Islet of Langerhans (tissue), 1 donor: ENCODE results near the gene GABRG3.

Source experiments
- FAIRE-seq: peaks from one replicate; lab custom pipeline; 2011; peaks lifted over from hg19 to GRCh38; lab: Jason Lieb, UNC

Gene GABRG3

DNA sequence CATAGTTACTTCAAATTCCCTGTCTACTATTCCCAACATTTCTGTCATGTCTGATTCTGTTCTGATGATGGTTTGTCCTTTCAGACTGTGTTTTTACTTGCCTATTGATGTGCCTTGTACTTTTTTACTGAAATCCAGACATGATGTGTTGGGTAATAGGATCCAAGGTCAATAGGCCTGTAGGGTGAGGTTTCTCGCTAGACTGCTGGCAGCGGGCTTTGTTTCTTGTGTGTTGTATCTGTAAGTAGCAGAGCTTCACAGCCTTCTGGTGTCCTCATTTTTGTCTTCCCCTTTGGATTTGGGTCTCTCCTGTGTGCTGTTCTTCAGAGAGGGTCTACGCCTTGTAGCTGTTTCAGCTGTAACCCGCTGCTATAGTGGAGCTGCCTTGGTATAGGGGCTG is 140.3 kb downstream of the GABRG3 start:
- FAIRE-seq, result no peak

DNA sequence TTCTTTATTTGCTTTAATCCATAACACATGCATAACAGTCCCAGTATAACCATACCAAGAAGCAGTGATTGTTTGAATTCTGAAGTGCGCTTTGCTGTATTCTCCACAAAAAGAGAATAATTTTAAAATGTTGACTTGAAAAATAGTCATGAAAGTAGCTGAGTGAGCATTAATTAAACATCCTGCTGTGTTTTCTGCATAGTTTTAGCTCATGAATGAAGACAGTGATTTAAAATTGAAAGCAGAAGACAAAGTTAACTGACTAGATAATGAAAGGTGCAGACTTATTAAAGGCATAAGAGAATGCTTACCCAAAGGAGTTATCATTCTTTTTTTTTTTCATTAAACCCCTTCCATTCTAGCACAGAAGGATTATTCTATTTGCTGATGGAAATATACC is 143.5 kb downstream of the GABRG3 start:
- no peak for FAIRE-seq

DNA sequence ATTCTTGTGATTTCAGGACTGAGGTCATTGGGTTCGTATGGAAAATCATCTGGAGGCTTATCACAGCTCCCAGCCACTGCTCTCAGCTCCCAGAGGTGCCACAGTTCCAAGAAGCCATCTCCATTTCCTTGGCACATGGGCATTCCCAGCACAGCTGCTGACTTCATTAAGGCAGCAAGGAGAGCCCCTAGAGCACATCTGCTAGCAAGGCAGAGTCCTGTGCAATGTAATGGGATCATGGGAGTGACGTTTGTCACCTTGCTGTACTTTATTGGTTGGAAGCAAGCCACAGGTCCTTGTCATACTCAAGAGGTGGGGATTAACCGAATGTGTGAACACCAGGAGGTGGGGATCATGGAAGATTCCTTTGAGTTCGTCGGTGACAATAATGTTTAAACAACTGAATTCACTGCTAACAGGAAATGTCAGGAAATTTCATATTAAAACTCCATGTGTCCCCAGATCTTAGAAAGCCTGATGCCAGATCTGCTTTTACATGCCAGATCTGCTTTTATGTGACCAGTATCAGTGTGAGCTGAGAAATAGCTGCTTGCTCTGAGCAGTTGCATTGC is 148.8 kb downstream of the GABRG3 start:
- FAIRE-seq, result no peak

DNA sequence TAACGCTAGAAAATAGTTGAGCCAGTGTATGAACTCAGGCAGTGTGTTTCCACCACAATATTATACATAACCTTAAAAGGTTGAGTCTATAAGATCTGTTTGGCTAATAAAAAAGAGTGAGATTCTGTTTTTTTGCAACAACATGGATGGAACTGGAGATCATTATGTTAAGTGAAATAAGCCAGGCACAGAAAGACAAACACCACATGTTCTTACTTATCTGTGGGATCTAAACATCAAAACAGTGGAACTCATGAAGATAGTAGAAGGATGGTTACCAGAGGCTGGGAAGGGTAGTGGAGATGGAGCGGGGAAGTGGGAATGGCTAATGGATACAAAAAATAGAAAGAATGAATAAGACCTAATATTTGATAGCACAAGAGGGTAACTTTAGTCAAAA is 150.7 kb downstream of the GABRG3 start:
- no peak for FAIRE-seq

DNA sequence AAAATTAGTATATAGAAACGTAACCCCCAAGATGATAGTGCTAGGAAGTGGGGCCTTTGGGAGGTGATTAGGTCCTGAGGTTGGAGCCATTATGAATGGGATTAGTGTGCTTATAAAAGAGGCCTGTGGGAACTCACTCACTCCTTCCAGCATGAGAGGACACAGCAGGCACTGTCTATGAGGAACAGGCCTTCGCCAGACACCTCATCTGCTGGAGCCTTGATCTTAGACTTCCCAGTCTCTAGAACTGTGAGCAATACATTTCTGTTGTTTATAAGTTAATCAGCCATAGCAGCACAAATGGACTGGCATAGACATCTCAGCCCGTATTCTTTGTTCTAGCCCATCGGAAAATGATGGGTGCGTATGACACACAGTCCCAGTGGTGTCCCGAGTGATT is 152.3 kb downstream of the GABRG3 start:
- FAIRE-seq, result no peak

DNA sequence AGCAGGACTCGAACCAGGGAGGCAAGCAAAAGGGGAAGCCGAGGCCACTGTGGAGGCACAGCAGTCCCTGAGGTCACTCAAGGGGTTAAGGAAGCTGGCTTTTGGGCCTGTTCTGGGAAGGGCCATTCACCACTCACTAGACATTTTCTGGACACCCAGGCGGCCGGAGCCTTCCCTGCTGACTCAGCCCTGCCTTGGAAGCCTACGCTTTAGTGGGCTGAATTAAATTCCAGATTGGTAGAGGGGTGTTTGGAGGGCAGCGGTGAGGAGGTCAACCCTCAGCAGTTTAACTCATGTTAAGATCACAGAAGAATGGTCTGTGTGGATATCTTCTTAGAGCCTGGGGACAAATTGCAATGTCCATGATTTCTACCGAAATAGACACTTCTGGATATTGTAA is 152.8 kb downstream of the GABRG3 start:
- no peak for FAIRE-seq

DNA sequence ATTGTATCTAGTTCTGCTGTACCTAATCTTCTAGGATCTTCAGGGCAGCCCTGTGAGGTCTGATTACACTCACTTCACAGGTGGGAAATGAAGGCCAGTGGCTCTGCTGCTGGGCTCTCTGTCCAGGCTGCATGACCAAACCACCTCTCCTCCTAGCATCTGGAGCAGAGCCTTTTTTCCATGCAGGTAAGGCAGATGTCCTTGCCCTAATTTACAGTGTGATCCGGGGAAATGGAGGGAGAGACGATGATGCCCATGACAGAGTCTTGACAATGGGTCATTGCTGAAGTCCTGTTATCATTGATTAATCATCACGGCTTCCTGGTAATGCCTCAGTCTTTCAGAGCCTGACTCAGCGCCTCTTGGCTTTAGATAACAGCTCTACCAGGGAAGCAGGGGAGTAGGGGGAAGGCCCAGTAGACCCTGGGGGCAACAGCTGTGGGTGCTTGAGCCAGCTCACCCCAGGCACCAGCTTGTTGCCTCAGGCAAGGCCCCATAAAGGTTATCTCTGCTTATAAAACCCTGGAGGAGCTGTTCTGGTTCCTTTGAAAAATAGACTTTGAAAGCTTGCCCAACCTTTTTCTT is 153.4 kb downstream of the GABRG3 start:
- FAIRE-seq, result no peak

DNA sequence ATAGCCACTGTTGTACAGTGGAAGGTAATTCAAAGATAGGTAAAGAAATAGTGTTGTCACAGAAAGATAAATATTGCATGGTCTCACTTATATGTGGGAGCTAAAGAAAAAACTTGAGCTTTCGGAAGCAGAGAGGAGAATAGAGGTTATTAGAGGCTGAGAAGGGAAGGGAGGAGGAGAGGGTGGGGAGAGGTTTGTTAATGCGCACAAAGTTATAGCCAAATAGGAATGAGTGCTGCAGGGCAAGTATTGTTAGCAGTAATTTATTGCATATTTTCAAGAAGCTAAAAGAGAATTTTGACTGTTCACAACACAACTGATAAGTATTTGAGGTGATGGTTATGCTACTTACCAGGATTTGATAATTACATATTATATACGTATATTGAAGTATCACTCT is 154.2 kb downstream of the GABRG3 start:
- no peak for FAIRE-seq

DNA sequence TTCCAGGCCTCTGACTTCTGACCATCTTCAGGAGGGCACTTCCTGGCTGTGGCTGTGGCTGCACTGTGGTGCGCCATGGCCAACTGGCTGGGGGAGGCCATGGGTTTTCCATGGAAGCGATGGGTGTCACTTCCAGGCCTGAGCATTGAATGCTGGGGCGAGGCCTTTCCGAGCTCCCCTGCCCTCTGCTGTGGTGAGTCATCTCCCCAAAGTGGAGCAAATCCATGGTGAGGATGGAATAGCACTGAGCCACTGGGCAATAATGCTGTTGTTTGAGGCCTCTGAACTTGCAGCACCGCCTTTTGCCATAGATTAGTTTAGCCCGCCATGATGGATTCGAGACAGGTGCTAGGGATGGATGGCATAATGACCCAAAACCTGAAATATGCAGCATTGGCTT is 155.5 kb downstream of the GABRG3 start:
- FAIRE-seq, result no peak

DNA sequence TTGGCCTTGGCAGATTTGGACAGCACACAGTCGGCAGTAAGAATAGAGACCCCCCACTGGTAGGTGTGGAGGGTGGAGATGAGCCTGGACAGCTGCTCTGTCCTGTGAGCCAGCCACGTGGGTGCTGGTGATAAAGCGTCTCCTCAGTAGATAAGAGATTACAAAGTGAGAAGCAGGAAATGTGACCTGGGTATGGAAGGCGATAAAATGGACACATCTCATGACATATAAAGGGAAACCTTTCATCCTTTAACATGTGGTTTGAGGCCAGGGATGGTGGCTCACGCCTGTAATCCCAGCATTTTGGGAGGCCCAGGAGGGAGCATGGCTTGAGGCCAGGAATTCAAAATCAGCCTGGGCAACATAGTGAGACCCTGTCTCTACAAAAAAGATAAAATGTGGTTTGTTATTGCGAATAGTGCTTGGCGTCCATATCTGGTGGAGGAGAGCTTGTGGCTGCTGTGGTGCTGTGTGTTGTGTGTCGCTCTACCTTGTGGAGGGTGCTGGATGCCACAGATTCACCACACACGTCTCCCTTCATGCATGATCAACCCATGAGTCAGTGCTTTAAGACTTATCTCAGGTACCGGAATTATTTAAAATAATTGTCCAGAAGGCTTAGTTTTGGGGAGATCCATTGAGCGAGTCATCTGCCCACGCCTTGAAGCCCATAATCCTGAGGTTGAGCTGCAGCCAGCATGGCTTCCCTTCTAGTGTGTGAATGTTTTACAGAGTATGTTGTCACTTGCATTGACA is 157.0 kb downstream of the GABRG3 start:
- FAIRE-seq, result no peak

DNA sequence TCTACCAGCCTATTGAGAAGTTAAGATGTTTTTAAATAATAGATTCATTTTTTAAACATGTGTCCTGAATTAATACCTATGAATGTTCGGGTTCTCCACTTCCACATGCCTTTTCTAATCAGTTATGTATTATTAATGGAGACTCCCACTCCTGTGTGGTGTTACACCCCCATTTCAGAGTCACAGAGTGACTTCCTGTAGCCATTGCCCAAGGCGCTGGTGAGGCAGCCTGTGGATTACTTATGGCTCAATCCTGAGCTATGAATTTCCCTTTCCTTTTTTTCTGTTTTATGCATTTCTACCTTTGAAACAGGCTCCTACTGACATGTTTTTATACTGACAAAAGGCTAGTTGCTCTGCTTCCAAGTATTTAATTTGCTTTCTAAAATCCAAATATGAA is 162.3 kb downstream of the GABRG3 start:
- no peak for FAIRE-seq

DNA sequence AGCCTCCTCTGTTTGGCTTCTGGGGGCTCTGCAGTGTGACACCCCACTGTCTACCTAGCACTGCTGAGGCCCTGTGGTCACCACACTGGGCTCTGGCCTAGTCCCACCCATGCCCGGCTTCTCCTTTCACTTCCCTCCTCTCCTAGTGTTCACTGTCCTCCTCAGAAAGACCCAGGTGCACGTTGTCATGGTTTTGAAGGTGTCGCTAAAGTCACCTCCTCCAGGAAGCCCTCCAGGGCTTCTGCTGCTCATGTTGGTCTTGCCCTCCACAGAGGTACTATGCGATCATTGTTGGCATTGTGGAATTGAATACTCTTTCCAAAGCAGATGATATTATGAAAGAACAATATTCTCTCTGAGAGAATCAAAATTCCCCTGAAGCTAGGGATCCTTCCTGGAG is 163.5 kb downstream of the GABRG3 start:
- no peak for FAIRE-seq

DNA sequence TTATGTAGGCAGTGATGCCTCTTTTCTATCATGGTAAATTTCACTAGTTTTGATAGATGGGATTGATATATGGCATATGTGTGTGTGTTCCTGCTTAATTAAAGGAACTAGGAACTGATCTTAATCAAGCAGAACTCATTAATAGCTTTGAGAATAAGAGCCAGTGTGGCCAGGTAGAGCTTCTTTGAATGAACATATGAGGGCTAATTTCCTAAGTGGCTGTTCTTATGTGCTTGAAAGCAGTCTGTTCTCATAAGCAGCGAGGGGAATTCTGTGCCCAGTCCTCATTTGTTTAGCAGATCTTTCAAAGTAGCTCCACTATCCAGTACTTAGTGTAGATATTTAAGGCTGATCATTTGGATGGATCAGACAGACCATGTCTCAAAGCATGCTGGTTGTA is 164.2 kb downstream of the GABRG3 start:
- FAIRE-seq, result no peak

DNA sequence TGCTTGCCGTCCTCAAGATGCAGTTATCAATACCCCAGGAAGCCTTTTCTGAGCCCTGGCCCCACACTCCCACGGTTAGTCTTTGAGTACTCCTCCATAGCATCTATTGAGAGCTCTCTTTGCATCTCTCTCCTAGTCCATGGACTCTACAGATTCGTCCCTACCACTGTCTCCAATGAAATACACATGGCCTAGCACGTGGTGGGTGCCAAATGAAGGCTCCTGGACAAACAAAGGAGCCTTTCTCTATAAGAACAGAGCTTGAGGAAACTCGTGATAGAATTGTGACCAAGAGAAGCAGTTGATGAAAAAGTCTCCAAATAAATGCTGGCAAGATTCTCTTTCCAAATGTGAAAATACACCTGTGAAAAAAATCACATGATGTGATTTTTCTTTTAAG is 166.1 kb downstream of the GABRG3 start:
- no peak for FAIRE-seq

DNA sequence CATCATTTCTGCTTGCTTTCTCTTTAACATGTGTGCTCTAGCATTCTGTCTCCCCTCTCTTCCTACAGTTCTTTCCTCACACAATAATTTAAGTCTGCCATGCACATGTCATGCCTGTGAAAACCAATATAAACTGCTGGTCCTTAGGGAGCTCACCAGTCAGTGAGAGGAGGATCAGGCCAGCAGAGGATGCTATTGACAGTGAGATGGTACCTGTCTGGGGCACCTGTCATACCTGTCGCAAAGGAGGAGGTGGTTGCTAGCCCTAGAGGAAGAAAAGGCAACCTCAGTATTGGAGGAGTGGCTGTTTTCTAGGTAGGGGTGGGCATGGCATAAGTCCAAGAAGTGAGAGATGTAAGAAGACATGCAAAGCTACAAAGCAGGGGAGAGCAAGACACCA is 194.6 kb downstream of the GABRG3 start:
- no peak for FAIRE-seq

DNA sequence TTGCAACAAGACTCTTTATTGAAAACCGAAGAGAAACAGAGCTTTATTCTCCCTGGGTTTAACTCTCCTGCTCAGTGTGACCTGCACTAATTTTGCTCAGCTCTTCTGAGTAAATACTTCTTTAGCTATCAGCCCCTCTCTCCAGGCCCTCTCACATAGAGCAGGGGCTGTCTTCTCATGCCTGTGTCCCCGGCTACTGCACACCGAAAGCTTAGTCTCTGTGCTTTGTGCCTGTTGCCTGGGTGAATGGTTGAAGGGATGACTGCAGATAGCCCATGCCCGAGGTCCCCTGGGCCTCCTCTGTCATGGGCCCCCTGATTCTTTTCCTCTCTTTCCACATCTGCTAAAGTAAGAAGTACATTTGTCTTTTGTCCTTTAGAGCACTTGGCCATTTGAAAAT is 195.9 kb downstream of the GABRG3 start:
- FAIRE-seq, result no peak

DNA sequence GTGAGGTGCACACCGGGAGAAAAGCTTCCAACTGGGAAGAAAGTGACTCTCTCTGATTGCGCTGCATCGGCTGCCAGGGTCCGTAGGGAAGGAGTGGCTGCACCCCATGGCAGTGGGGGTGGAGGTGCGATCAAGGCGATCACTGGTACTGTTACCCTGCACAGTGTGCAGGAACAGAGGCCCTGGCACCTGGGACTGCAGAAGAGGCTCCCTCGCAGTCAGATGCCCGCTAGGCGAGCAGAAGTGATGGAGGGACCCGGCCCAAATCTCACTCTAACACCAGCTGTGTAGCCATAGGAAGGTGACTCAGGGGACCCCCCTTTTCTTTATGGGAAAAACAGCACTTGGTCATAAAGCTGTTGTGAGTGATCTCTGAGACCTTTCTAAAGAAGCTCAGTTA is 196.8 kb downstream of the GABRG3 start:
- no peak for FAIRE-seq

DNA sequence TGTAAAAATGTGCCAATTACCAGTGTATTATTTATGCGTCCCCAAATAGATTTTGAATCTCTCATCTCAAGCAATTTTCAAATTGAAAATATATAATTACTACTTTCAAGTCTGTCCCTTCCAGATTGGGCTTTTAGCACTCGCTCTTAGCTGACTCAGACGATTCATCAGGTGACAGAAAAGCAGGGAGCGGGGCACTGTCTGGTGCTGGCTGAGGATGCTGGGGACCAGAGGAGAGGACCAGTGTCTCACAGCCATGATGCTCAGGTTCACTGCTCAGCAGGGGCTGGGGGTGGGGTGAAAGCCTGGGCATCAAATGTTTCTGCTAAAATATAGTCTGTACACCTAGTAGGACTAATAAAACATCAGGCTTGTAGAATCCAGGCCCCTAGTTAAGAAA is 199.9 kb downstream of the GABRG3 start:
- FAIRE-seq, result no peak

DNA sequence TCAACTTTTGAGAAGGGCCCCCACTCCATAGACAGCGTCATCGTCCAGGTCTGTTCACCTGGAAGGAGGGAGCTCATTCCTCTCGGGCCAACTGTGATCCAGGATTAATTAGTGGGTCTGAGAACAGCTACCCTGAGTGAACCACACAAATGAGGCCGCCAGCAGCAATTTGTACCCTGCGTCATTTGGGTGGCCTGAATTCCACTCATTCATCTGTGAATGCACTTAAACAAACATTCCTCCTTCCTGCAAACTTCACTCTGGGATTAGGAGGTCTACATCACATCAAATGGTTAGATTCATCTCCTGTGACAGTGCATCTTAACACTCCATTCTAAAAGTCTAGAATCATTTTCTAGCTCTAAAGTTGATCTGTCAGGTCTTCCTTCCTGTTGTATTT is 201.8 kb downstream of the GABRG3 start:
- FAIRE-seq, result no peak

DNA sequence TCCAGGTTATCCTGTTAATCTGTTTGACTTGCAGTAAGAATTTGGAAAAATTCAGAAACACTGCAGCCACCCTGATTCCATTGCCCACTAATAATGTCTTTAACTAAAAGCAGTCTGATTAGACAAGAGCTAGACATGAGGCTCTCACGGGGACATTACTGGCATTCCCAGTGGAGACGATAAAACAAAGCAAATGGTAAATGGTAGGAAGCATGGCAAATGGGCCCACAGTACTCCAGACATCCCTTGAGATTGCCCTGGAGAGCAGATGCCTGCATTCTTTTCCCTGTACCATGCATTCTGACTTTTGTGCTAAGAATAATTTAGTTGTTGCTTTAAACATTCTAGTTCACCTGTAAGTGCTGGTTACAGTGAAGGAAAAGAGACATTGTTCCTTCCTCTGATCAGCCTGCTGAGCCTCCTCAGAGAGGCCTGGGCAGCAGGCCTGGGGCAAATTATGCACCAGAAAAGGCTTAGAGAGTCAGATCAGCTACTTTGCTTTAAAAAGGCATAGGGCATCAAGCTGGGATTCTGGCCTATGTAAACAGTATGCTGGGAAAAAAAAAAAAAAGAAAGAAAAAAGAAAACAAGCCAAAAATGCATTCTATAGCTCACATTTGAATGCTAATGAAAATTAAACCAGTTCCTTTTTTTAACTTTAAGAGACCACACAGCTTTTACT is 204.6 kb downstream of the GABRG3 start:
- no peak for FAIRE-seq

DNA sequence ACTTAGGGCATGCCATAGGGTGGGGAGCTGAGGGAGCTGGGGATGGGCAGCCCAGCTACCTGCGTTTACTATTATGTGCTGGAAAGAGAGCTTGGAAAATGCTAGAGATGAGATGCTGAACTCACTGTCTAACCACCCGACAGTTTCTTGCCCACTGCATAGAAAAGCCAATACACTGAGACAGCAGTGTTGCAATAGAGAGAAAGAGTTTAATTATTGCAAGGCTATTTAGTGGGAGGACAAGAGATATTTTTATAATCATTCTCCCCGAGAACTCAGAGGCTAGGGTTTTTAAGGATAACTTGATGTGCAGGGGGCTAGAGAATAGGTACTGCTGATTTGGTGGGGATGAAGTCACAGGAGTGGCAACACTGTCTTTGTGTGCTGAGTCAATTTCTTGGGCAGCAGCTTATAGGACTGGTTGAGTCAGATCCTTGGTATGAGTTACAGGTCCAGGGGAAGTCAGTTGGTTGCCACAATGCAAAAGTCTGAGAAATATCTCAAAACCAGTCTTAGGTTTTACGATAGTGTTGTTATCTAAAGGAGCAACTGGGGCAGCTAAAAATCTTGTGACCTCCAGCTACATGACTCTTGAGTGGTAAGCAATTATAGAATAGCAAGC is 205.9 kb downstream of the GABRG3 start:
- no peak for FAIRE-seq

DNA sequence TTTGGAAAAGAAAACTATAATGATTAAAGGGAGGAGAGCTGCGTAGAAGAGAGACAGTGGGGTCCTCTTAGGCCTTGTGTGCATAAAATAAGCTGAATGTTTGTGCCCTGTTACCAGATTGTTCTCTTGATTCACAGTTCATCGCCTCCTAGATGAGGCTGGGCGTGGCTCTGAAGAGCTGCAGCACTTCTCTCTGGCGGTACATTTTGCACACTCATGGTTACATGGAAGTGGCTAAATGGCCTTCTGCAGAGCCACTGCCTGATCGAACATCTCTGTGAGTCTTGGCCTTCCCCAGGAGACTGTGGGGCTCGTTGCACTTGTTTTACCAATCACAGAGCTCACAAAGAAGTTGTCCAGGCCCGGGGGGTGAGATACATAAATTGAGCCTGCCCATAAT is 208.8 kb downstream of the GABRG3 start:
- FAIRE-seq, result no peak

DNA sequence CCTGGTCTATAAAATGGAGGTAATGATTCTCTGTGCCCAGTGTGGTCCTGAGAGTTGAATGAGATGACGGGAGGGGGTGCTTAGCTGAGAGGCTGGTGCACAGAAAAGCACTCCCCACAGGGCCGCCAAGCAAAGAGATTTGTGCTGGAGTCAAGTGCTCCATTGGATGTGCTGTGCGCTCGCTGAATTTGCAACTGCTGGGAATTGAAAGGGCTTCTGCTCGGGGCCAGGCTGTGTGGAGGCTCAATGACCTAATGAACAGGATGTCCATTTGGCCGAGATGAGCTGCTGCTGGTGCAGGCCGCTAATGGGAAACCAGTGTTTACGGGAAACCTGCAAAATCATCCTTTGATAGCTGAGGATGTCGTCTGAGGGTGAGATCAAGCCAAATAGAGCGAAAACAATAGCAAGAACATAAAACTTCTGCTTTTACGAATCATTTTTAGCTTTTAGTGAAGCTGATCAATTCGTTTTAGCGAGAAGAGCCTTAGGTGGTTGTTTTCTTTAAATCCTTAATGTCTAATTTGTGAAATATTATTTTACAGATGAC is 211.7 kb downstream of the GABRG3 start:
- FAIRE-seq, result no peak
